OCI-LY7 (cell line): Measurements from ENCODE around the gene SHTN1.

Experiments used
- CTCF ChIP-seq: fragments of 200-600 bp; sonication (generic); conservative IDR thresholded peaks from 2 replicates; pipeline ENCODE4 v1.5.1; 2014; ENCODE audit warnings: mild to moderate bottlenecking, antibody characterized with exemption, low read length, moderate library complexity, mixed read lengths
- EZH2phosphoT487 ChIP-seq: fragments of 200-600 bp; sonication (generic); IDR thresholded peaks from 2 replicates; pipeline ENCODE4 v1.6.1; 2018; ENCODE audit warnings: low read depth, borderline replicate concordance, mild to moderate bottlenecking, mixed run types, antibody characterized with exemption, low read length, moderate library complexity, mixed read lengths

GRCh38 chr10:116893686-116894037 lies 111.3 kb downstream of the SHTN1 start:
- no peak for TF ChIP-seq CTCF
- TF ChIP-seq EZH2phosphoT487: no peak
